Skin of body (tissue), 2 donors: ENCODE data around the gene RAB22A. TPM values are rescaled to one million over a fixed set of nuclear protein-coding genes. Genes with fewer than 3 reads are reported as not detected.

ENCODE experiments used
- DNase-seq: peaks from one replicate; lab custom pipeline; 2025; lab: John Stamatoyannopoulos, UW
- total RNA-seq: library from RNA; depleted of rRNA; stranded (reverse); fragments of >200 nt; gene quantifications from one replicate; pipeline ENCODE4 v1.2.3, GENCODE V29; 2014

The RAB22A gene
- total RNA-seq, 1 donor from 2014 or later, result 16.7 TPM

DNA sequence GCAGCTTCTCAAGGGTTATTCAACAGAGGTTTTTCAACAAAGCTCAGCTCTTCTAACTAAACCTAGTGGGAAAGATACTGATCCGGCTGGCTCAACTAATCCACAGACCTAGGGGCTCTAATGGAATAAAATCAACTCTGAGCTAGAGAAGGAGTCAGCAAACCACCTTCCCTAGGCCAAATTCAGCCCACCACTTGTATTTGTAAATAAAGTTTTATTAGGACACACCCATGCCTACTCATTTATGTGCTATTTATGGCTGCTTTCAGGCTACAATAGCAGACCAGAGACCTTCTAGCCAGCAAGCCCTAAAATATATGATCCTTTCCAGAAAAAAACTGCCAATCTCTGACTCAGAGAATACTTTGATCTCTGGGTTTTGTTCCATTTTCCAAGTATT lies 6.0 kb upstream of the RAB22A start:
- DNase-seq, result no peak

DNA sequence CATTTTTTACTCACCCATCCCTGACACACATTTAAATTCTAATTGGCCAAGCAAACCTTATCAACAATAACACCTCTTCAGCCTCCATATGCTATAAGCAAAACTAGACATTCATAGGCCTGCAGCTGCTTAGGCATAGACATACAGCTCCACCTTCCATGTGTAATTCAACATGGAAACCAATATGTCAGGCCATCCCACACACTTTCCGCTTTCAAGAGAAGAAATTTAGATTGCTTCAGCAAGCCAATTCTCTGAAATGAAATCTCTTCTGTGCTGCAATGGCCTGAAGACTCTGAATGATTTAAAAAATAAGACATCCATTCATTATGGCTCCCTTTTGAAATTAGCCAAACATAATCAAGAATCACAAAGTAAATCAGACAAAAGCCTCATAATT lies 4.5 kb upstream of the RAB22A start:
- no peak for DNase-seq

DNA sequence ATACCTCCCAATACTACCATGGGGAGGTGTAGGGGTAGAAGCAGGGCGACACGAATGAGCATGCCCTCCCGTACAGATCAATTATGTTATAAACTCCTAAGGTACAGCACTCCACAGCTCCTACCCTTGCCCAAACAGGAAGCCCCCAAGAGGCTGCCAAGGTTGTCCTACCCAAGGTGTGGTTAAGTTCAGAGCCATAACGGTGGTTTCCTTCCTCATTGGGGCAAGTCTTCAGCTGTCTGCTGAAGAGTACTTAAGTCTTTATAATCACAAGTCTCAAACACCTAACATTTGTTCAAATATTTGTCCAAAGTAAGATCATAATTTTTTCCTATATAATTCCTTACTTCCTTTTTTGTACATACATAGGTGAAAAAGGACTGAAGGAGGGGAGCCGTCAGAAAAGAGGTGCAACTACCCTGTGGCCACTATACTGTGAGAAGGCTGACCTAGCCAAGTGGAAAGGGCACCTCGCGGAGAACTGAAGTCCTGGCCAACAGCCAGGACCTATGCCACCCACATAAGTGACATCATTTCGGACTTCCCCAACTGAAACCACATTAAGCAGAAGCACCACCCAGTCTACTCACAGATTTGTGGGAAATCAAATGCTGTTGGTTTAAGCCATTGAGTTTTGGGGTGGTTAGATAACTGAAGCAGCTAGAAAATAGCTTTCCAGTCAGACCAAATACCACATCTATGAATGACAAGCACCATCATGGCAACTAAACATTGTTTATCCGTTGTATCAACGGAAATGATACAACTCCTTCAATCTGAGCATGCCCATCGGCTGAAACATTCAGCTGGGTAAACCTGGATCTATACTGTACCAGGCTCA lies 2.9 kb upstream of the RAB22A start:
- no peak for DNase-seq

DNA sequence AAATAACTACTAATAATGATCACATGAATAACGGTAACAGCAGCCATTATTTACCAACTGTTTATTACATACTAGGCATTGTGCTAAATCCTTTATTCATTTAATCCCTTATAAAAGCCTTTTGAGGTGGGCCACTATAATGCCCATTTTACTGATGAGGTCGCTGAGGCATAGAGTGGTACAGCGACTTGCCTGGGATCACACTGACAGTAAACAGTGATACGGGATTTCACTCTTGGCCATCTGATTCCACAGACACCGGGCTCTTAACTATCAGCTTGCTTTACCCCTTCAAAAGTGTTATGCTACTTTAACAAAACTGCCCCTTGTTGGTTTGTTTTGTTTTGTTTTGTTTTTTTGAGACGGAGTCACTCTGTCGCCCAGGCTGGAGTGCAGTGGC lies 2.2 kb upstream of the RAB22A start:
- no peak for DNase-seq

DNA sequence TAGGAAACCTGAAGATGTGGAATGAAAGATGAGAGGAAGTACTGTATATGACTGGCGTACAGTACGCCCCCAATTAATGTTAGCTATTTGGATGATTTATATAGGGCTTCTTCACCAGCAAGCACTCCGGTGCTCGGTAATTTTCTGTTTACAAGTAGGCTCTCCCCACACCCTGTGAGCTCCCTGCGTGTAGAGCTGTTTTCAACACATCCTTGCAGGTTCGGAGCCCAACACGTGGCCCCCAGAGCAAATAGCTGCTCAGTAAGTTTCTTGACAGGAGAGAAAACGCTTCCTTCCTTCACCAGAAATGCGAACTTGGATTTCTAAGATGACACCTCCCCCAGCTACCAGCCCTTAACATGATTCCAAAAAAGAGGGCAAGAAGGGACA lies 1.2 kb upstream of the RAB22A start:
- DNase-seq, result no peak

DNA sequence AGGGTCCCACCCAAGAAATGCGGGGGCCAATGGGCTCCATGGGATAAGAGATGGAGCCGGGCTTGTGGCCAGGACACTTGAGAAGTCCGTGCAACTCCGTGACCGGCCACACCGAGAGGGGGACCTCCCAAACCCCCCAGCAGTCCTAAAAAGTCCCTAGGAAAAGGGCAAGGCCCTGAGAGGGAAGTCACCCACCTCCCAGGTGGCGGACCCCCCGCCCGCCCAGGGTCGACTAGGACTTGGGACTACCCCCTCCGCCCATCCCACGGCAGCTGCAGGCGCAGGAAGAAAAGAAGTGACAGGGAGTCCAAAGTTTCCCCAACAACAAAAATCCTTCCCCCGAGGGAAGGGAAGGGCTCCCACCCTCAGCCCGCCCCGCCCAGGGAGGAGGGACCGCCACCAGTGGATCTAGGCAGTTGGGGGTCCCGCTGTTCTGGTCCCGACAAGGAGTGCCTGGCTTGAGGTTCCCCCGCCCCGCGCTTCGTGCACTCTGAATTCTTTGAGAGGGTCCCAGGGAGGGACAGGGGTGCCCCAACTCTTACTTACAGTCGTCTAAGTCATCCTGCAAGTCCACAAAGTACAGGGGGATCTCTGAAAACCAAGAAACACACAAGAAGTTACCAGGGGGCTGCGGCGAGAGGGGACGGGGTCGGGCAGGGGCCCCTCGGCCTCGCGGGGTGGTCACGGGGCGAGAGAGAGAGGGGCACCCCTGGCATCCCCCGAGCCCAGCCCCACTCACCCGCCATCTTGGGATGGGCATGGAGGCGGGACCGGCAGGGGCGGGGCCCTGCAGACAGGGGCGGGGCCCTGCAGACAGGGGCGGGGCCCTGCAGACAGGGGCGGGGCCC lies 611 bp upstream of the RAB22A start:
- DNase-seq, result no peak

DNA sequence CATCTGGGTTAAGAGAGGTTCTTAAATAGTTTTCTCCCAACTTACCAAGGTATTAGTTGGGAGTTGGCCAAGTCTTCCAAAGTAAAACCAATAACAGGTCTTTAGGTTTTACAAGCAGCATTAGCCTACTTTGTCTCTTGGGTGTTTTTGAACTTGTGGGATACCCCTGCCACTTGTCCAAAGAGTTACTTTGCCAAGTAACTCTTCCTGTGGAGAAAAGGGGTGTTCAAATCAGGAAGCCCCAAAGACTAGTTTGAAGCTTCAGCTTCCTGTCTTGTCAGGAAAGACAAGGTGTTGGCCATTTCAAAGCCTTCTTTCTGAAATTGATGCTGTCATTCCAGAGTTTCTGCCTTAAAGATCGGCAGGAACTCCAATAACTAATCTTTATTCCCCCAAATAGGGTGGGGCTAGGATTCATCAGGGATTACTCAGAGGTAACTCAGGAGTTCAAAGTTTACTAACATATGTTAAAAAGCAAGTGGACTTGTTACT lies 822 bp downstream of the RAB22A start:
- DNase-seq, result no peak

DNA sequence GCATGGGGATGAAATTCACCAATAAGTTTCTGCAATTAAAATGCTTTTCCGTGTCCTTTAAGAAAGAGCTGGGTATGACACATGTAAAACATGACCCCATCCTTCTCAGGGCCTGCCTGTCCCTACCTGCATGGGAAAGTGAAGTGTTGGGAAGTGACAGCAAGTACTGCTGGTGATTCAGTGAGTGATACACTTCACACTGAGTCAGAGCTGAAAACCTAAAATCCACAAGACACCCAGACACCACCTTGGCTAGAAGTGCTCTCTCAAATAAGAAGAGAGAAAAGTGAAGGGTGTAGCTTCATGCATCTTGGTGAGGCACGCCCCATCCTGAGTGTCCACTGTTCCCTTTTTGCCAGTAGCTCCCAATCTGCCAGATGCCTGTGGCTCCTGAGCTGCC lies 3.3 kb downstream of the RAB22A start:
- DNase-seq, result no peak

DNA sequence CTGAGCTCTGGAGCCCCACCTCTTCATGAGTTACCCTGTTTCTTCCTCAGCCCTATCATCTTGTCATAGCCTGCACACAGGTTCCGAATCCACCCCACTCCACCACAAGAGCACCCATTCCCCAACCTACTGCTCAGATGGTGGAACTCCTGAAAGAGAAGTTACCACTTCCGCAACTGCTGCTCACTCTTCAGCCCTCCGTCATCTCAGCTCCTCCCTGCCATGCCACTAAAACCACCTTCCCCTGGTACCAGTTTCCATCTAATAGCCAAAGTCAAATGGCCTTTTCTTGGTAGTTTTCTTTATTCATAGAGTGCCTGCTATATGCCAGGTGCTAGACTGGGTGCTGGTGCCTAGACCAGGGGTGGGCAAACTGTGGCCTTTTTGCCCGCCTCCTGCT lies 3.9 kb downstream of the RAB22A start:
- no peak for DNase-seq

DNA sequence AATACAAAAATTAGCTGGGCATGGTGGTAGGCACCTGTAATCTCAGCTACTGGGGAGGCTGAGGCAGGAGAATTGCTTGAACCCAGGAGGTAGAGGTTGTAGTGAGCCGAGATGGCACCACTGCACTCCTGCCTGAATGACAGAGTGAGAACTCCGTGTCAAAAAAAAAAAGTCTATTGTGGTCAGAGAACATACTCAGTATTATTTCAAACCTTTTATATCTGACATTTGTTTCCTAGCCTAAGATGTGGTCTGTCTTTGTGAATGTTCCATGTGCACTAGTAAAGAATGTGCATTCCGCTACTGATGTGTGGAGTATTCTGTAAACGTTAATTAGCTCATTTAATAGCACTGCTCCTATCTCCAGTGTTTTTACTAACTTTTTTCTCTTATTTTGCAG lies 11.7 kb downstream of the RAB22A start:
- DNase-seq, result no peak

DNA sequence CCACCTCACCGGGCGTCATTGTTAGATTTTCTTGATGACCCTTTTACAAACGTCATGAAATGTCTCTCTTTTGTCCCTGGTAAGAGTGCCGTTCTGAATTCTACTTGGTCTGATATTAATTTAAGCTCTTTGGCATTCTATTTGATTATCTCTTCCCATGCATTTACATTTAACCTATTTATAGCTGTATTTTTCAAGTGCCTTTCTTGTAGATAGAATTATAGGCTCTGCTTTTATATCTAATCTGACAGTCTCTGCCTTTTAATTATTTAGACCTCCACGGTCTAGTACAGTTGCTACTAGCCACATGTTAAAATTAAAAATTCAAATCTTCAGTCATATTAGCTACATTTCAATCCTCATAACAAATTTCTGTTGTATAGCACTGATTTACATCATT lies 12.6 kb downstream of the RAB22A start:
- DNase-seq, result no peak

DNA sequence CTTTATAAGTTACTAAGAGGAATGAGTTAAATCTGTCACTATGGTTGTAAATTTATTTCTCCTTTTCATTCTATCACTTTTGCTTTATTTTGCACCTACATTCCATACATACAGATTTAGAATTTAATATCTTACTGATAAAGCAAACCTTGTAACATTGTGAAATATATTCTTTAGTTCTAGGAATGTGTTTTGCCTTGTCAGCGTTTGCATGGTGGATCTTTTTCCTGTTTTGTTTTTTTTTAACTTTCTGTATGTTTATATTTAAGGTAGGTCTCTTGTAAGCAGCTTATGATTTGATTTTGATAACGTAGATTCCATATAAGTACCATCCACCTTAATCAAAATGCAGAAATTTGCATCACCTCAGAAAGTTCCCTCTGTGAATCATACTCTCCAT lies 16.4 kb downstream of the RAB22A start:
- DNase-seq, result no peak

DNA sequence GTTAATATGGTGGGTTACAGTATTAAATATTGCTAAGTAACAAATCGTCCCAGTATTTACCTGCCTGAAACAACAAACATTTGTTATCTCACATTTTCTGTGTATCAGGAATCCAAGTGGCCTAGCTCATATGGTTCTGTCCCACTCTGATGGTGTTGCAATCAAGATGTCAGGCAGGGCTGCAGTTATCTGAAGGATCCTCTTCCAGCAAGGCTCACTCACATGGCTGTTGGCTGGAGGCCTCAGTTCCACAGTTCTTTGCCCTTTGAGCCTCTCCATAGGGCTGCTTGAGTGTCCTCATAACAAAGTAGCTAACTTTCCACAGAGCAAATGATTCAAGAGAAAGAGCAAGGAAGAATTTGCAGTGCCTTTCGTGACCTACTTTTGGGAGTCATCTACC lies 17.7 kb downstream of the RAB22A start:
- DNase-seq, result no peak

DNA sequence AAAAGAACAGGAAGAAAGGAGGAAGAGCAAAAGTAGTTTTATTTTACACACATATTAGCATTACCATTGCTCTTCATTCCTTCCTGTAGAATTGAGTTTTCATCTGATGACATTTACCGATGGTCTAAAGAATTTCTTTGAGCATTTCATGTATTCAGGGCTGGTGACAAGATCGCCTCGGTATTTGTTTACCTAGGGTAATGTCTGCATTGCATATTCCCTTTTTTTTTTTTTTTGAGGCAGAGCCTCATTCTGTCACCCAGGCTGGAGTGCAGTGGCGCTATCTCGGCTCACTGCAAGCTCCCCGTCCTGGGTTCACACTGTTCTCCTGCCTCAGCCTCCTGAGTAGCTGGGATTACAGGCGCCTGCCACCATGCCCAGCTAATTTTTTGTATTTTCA lies 19.3 kb downstream of the RAB22A start:
- DNase-seq, result no peak

DNA sequence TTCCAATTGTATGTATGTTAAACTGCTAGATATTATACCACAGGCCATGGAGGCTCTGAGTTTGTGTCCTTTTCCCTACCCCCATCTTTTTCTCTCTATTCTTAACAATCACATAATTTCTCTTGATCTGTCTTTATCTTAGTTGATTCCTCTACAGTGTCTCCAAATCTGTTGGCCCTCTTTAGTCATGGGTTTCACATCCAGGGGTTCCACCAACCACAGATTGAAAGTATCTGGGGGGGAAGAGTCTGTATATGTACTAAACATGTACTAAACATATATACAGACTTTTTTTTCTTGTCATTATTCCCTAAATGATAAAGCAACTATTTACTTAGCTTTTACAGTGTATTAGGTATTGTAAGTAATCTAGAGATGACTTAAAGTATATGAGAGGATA lies 20.2 kb downstream of the RAB22A start:
- no peak for DNase-seq

DNA sequence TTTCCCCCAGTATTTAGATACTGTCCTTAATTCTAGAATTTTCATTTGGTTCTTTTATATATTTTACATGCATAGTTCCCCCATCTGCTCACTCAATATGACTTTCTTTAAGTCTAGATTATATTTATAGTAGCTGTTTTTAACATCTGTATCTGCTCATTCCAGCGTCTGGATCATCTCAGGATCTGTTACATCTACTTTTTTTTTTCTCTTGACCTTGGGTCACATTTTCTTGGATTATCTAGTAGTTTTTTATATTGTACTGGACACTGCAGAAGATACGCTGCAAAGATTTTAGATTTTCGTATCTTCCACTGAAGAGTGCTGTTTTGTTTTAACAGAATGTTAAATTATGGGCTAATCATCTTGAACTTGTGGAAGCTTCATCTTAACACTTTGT lies 20.7 kb downstream of the RAB22A start:
- DNase-seq, result no peak

DNA sequence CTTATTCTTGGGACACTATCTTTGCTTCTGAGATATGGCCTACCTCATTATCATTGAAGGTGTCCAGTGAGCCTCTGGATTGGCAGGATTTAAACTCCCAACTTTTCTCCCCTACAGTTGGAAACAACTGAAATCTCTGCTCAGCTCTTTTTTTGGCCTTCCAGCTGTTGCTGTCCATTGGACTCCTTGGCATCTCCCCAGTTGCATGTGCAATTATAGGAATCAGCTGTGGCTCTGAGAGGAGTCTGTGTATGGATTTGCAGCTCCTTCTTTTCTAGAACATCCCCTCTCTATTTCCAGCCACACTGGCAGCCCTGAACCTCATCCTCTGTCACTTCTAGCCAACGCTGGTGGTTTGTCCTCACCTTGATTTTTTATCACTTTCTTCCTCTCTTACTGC lies 21.2 kb downstream of the RAB22A start:
- peak; percentile 39 for DNase-seq

DNA sequence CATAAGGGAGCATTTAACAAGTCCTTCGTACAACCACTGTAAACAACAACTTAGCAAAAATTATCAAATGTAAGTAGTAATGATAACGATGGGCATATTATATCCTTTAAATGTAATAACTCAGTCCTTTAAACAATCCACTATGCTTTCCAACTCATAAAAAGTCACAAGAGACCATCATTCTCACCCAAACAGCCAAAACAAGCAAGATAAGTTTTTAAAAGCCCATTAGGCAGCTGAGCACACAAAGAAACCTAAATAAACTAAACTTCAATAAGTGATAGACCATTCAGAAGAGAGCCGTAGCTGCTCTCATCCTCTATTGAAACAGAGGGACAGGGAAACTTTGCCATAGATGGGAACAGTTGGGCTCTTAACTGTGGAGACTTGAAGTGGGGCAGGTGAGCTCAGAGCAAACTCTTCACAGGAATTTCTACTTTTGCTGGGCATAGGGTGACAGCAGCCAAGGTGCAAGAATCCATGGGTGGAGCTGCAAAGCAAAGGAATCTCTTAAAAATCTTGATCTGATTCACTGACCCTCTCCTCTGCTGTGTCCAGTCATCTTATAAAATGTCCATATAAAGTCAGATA lies 22.5 kb downstream of the RAB22A start:
- DNase-seq, result no peak

DNA sequence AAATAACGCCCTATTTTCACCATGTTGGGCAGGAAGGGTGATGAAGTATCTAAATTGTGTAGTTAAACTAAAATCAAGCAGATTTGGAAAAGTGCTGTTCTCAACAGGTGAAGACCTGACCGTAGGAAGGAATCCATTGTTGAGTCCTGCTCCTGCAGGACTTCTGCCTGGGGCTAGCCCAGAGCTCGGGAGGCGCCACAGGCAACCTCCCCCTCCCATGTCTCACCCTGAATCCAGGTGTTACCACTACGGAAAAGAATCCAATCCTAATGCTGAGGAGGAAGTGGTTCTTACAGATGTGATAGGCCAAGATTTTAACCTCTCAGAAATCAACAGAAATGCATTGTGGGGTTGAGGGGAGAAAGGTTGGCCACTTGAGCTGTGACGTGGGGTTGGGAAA lies 30.2 kb downstream of the RAB22A start:
- DNase-seq, result no peak

DNA sequence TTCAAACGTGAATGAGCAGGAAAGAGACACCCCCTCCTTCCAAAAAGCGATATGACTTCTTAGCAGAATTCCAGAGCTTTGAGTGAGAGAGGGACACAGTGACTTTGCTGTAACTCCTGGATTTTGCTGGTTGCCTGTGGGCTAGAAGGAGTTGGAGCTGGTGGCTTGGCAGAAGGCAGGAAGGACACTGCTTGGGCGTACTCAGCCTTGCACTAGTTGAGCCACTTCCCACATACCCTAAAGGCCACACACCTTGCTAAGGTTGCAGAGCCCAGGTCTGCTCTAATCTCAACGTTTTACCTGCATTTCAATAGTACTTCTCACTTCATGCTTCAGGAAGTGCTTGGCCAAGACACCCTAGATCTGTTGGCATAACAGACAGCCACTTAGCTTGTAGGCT lies 30.6 kb downstream of the RAB22A start:
- DNase-seq, result no peak

DNA sequence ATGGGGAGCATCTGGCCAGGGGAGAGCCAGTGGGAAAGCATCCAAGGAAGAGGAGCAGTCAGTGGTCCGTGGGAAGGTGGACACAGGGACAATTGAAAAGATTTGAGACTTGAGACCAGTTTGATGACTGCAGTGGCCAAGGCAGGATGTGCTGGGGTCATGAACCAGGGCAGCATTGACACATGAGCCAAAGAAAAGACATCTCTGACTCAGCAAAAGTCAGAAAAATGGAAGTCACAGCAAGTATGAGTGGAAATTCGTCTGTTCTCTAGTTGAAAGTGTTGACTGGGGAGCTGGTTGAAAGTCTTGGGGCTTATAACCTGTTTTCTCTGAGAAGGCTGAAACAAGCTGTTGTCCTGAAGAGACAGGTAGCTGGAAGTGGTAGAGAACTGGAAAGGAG lies 31.3 kb downstream of the RAB22A start:
- DNase-seq, result no peak
